GM23338 (cell line): ENCODE results near the gene TSFM. TPM values are rescaled to one million over a fixed set of nuclear protein-coding genes. Genes with fewer than 3 reads are reported as not detected.

ENCODE experiments used
- ATAC-seq: fragments of 200-7000 bp; cut with Tn5 transposase; 3 replicates; pipeline ENCODE4 v1.9.1; 2020
- DNase-seq: peaks from one replicate; pipeline ENCODE4 v3.0.0-alpha.2; 2015; ENCODE audit warnings: low spot score
- H2AFZ ChIP-seq: fragments of 200-600 bp; sonication (generic); 2 replicates; pipeline ENCODE4 v1.8.0; 2016; ENCODE audit warnings: antibody characterized with exemption, mild to moderate bottlenecking, moderate library complexity
- H3F3A ChIP-seq: fragments of 200-600 bp; sonication (generic); replicated peaks from 2 replicates; pipeline ENCODE4 v1.8.0; 2017; ENCODE audit warnings: antibody characterized with exemption, mixed run types, low read depth
- H3K27ac ChIP-seq: fragments of 200-600 bp; sonication (generic); 2 replicates; pipeline ENCODE4 v1.6.1; 2016; ENCODE audit warnings: low read depth
- H3K27me3 ChIP-seq: fragments of 200-600 bp; sonication (generic); 2 replicates; pipeline ENCODE4 v1.8.0; 2016; ENCODE audit warnings: mild to moderate bottlenecking, mixed run types, moderate library complexity; ENCODE audit not compliant: insufficient read depth
- H3K36me3 ChIP-seq: fragments of 200-600 bp; sonication (generic); 2 replicates; pipeline ENCODE4 v1.8.0; 2016; ENCODE audit warnings: mild to moderate bottlenecking; ENCODE audit not compliant: insufficient read depth
- H3K4me1 ChIP-seq: fragments of 200-600 bp; sonication (generic); 2 replicates; pipeline ENCODE4 v1.8.0; 2016; ENCODE audit warnings: mild to moderate bottlenecking, moderate library complexity; ENCODE audit not compliant: insufficient read depth
- H3K4me2 ChIP-seq: fragments of 200-600 bp; sonication (generic); 2 replicates; pipeline ENCODE4 v1.7.1; 2017; ENCODE audit warnings: mixed run types
- H3K4me3 ChIP-seq: fragments of 200-600 bp; sonication (generic); 2 replicates; pipeline ENCODE4 v1.6.1; 2016; ENCODE audit warnings: mixed run types
- H3K79me2 ChIP-seq: fragments of 200-600 bp; sonication (generic); replicated peaks from 2 replicates; pipeline ENCODE4 v1.8.0; 2017; ENCODE audit warnings: mild to moderate bottlenecking; ENCODE audit not compliant: insufficient read depth
- H3K9me2 ChIP-seq: fragments of 200-600 bp; sonication (generic); 2 replicates; pipeline ENCODE4 v1.8.0; 2017; ENCODE audit not compliant: insufficient read depth
- H4K20me1 ChIP-seq: fragments of 200-600 bp; sonication (generic); replicated peaks from 2 replicates; pipeline ENCODE4 v1.8.0; 2017; ENCODE audit warnings: mild to moderate bottlenecking; ENCODE audit not compliant: insufficient read depth
- H3K27ac Mint-ChIP-seq: 2 replicates; pipeline ENCODE4 v1.8.0; 2020; ENCODE audit warnings: inconsistent platforms, mild to moderate bottlenecking, moderate library complexity, mixed read lengths
- H3K27me3 Mint-ChIP-seq: 3 replicates; pipeline ENCODE4 v1.8.0; 2022; ENCODE audit warnings: low read depth, mild to moderate bottlenecking, moderate library complexity, mixed read lengths, inconsistent platforms; ENCODE audit not compliant: insufficient read depth, poor library complexity
- H3K36me3 Mint-ChIP-seq: 3 replicates; pipeline ENCODE4 v1.8.0; 2021; ENCODE audit warnings: low read depth, mild to moderate bottlenecking, inconsistent platforms, moderate library complexity, mixed read lengths
- H3K4me1 Mint-ChIP-seq: 3 replicates; pipeline ENCODE4 v1.8.0; 2020; ENCODE audit warnings: mild to moderate bottlenecking, inconsistent platforms, mixed read lengths
- H3K4me3 Mint-ChIP-seq: 3 replicates; pipeline ENCODE4 v1.8.0; 2021; ENCODE audit warnings: moderate library complexity, mild to moderate bottlenecking, inconsistent platforms, mixed read lengths
- H3K9me3 Mint-ChIP-seq: 3 replicates; pipeline ENCODE4 v1.8.0; 2020; ENCODE audit warnings: moderate library complexity, mild to moderate bottlenecking, inconsistent platforms, mixed read lengths
- CREB1 ChIP-seq: fragments of 250-450 bp; sonication (Bioruptor Pico); IDR thresholded peaks from 2 replicates; pipeline ENCODE4 v1.5.0; 2020; ENCODE audit warnings: low read depth, mild to moderate bottlenecking, moderate library complexity
- CTCF ChIP-seq, 2 experiments: fragments of 200-600 bp in 1 of 2; sonication (generic) in 1 of 2; conservative IDR thresholded peaks; 2 replicates each; pipeline versions ENCODE4 v1.5.1 to v1.6.1; 2016 to 2017; ENCODE audit warnings: antibody characterized with exemption in 2 of 2, low read depth in 2 of 2, mild to moderate bottlenecking in 2 of 2, moderate library complexity in 1 of 2
- EZH2 ChIP-seq: fragments of 200-600 bp; sonication (generic); IDR thresholded peaks from one replicate; pipeline ENCODE4 v1.8.0; 2017; ENCODE audit warnings: antibody characterized with exemption, mild to moderate bottlenecking, low read depth; ENCODE audit not compliant: unreplicated experiment
- EZH2phosphoT487 ChIP-seq: fragments of 200-600 bp; sonication (generic); IDR thresholded peaks from one replicate; pipeline ENCODE4 v1.8.1; 2018; ENCODE audit warnings: antibody characterized with exemption; ENCODE audit not compliant: unreplicated experiment
- JUNB ChIP-seq: IDR thresholded peaks from one replicate; pipeline ENCODE4 v1.6.1; 2016; ENCODE audit warnings: antibody characterized with exemption; ENCODE audit not compliant: unreplicated experiment
- NANOG ChIP-seq: IDR thresholded peaks from 2 replicates; pipeline ENCODE4 v1.6.1; 2016; ENCODE audit warnings: antibody characterized with exemption, borderline replicate concordance
- REST ChIP-seq: IDR thresholded peaks from one replicate; pipeline ENCODE4 v1.6.1; 2018; ENCODE audit warnings: antibody characterized with exemption; ENCODE audit not compliant: unreplicated experiment
- ZNF114 ChIP-seq: fragments of 250-450 bp; sonication (Bioruptor Pico); IDR thresholded peaks from 2 replicates; pipeline ENCODE4 v1.5.0; 2020; ENCODE audit warnings: mild to moderate bottlenecking, moderate library complexity
- ZNF331 ChIP-seq: fragments of 250-450 bp; sonication (Bioruptor Pico); IDR thresholded peaks from 2 replicates; pipeline ENCODE4 v1.5.0; 2020; ENCODE audit warnings: low read depth, mild to moderate bottlenecking, moderate library complexity
- ZNF462 ChIP-seq: fragments of 250-450 bp; sonication (Bioruptor Pico); IDR thresholded peaks from 2 replicates; pipeline ENCODE4 v1.5.0; 2020; ENCODE audit warnings: mild to moderate bottlenecking, moderate library complexity
- polyA plus RNA-seq: library from polyadenylated mRNA; unstranded; fragments of >200 nt; fragmentation: Nextera tagmentation; extraction: Ambion mirVana; gene quantifications from 2 replicates; pipeline ENCODE4 v1.2.1, GENCODE V29; 2016
- total RNA-seq: library from RNA; depleted of rRNA; stranded (reverse); fragments of >200 nt; shearing (Covaris generic); gene quantifications from 2 replicates; pipeline ENCODE4 v1.2.3, GENCODE V29; 2014

TSFM gene
- total and polyA plus RNA-seq, 2 experiments from 2014 or later = 29.5 to 43.1 TPM

- H3K27ac Mint-ChIP-seq = no peak overlapping the region
- H3K4me2 ChIP-seq = no peak overlapping the region
- peaks cover 6% of the 10 kb centered on the region for H3K4me1 Mint-ChIP-seq
- ATAC-seq (no peak), DNase-seq (no peak)
- H3K9me2 ChIP-seq = no peaks in the 10 kb centered on the region
- no peaks in the 10 kb centered on the region for H3K4me1 ChIP-seq
- no peak overlapping the region for H2AFZ ChIP-seq
- no peaks in the 10 kb centered on the region for H3K79me2 ChIP-seq
- peaks cover 2% of the 10 kb centered on the region; the same call in 1 of the 2 replicates for H4K20me1 ChIP-seq
- peaks cover 13% of the 10 kb centered on the region for H3K36me3 Mint-ChIP-seq
- H3F3A ChIP-seq = no peaks in the 10 kb centered on the region
- no peaks in the 10 kb centered on the region; the same call in 2 of the 3 replicates for H3K9me3 Mint-ChIP-seq
- peaks cover 12% of the 10 kb centered on the region for H3K27me3 Mint-ChIP-seq
- no peak overlapping the region for H3K4me3 ChIP-seq
- TF ChIP-seq CREB1 (CRISPR knock-in tag) (no peak), JUNB (no peak), EZH2 (no peak), CTCF (conservative IDR thresholded peaks at IDR 0.05; ENCODE audit: low read depth in 2 of 2) (no peak), NANOG (no peak), EZH2phosphoT487 (no peak), ZNF331 (CRISPR knock-in tag) (no peak), ZNF114 (CRISPR knock-in tag) (no peak), ZNF462 (no peak), REST (no peak)
- peaks cover 19% of the 10 kb centered on the region for H3K27me3 ChIP-seq
- no peak overlapping the region for H3K27ac ChIP-seq
- no peaks in the 10 kb centered on the region for H3K36me3 ChIP-seq
- no peak overlapping the region for H3K4me3 Mint-ChIP-seq
Observed at GRCh38 chr12:57775044-57775443, 7.5 kb upstream of the TSFM start.
